HEK293 (cell line): ENCODE data around the gene ALOXE3.

ENCODE experiments used
- CTCF ChIA-PET: fragments of 350-600 bp; formaldehyde crosslinking; extraction: SDS; loops from one replicate; lab custom pipeline; 2021; ENCODE audit warnings: antibody characterized with exemption; lab: Yijun Ruan, JAX
- POLR2A ChIA-PET: fragments of 300-600 bp; formaldehyde crosslinking; extraction: SDS; loops from one replicate; lab custom pipeline; 2020; ENCODE audit warnings: antibody characterized with exemption, inconsistent platforms; lab: Yijun Ruan, JAX
- H3K27ac ChIP-seq: fragments of 200-500 bp; sonication (Bioruptor generic); 2 replicates; pipeline ENCODE4 v1.5.1; 2014; ENCODE audit warnings: low read depth, low read length, control low read depth, inconsistent platforms; ENCODE audit errors: extremely low read depth
- H3K36me3 ChIP-seq, 2 experiments: fragments of 200-500 bp in 1 of 2; sonication (Bioruptor generic) in 1 of 2; 1 replicate in 1 of 2; 2 replicates in 1 of 2; pipeline ENCODE4 v1.5.1; 2014 to 2017; ENCODE audit warnings: inconsistent platforms in 2 of 2, low read length in 2 of 2; ENCODE audit not compliant: control insufficient read depth in 2 of 2, insufficient read depth in 1 of 2
- H3K4me1 ChIP-seq: fragments of 200-500 bp; sonication (Bioruptor generic); 2 replicates; pipeline ENCODE4 v1.5.1; 2014; ENCODE audit warnings: mild to moderate bottlenecking, low read length, inconsistent platforms; ENCODE audit not compliant: control insufficient read depth, insufficient read depth
- H3K4me3 ChIP-seq: 2 replicates; pipeline ENCODE4 v1.5.1; 2011; ENCODE audit warnings: low read depth, mild to moderate bottlenecking, control low read depth, low read length, moderate library complexity
- H3K9me3 ChIP-seq: fragments of 200-500 bp; sonication (Bioruptor generic); 2 replicates; pipeline ENCODE4 v1.5.1; 2014; ENCODE audit warnings: low read depth, low read length, inconsistent platforms; ENCODE audit not compliant: control insufficient read depth, insufficient read depth
- GLIS1 ChIP-seq: fragments of 450-650 bp; formaldehyde crosslinking; IDR thresholded peaks from 2 replicates; pipeline ENCODE4 v1.5.1; 2016; ENCODE audit warnings: missing biosample characterization, missing genetic modification characterization
- HOXC10 ChIP-seq: sonication (generic); formaldehyde crosslinking; IDR thresholded peaks from 2 replicates; pipeline ENCODE4 v1.8.1; 2023; ENCODE audit warnings: mild to moderate bottlenecking, missing genetic modification reagents
- KLF1 ChIP-seq: fragments of 450-650 bp; formaldehyde crosslinking; IDR thresholded peaks from 2 replicates; pipeline ENCODE4 v1.5.1; 2016; ENCODE audit warnings: missing biosample characterization, missing genetic modification characterization
- SETDB1 ChIP-seq: IDR thresholded peaks from one replicate; pipeline ENCODE4 v1.6.1; 2017; ENCODE audit warnings: mild to moderate bottlenecking, low read length, moderate library complexity, mixed read lengths; ENCODE audit not compliant: insufficient read length
- SP3 ChIP-seq: fragments of 450-650 bp; formaldehyde crosslinking; IDR thresholded peaks from 2 replicates; pipeline ENCODE4 v1.5.1; 2016; ENCODE audit warnings: missing biosample characterization, missing genetic modification characterization
- ZNF133 ChIP-seq: fragments of 450-650 bp; formaldehyde crosslinking; IDR thresholded peaks from 2 replicates; pipeline ENCODE4 v1.5.1; 2016; ENCODE audit warnings: missing biosample characterization, missing genetic modification characterization
- ZNF146 ChIP-seq: fragments of 450-650 bp; formaldehyde crosslinking; IDR thresholded peaks from 2 replicates; pipeline ENCODE4 v1.5.1; 2016; ENCODE audit warnings: missing biosample characterization, missing genetic modification characterization
- ZNF514 ChIP-seq: fragments of 450-650 bp; formaldehyde crosslinking; IDR thresholded peaks from 2 replicates; pipeline ENCODE4 v1.5.1; 2016; ENCODE audit warnings: missing biosample characterization, missing genetic modification characterization
- ZNF560 ChIP-seq: fragments of 450-650 bp; formaldehyde crosslinking; IDR thresholded peaks from 2 replicates; pipeline ENCODE4 v1.5.1; 2017; ENCODE audit warnings: missing biosample characterization, missing genetic modification characterization, borderline replicate concordance
- ZNF596 ChIP-seq: fragments of 450-650 bp; IDR thresholded peaks from 2 replicates; pipeline ENCODE4 v1.5.0; 2018; ENCODE audit warnings: missing biosample characterization, mild to moderate bottlenecking, missing genetic modification characterization, moderate library complexity
- ZNF76 ChIP-seq: fragments of 450-650 bp; formaldehyde crosslinking; IDR thresholded peaks from 2 replicates; pipeline ENCODE4; 2016; ENCODE audit warnings: low read depth, missing biosample characterization, missing genetic modification characterization, borderline replicate concordance
- ZSCAN23 ChIP-seq: fragments of 450-650 bp; formaldehyde crosslinking; IDR thresholded peaks from 2 replicates; pipeline ENCODE4 v1.5.1; 2016; ENCODE audit warnings: missing biosample characterization, missing genetic modification characterization
- TF ChIP-seq, protein P1 (sequence below): fragments of 450-650 bp; formaldehyde crosslinking; IDR thresholded peaks from 2 replicates; pipeline ENCODE4 v1.5.1; 2016; ENCODE audit warnings: missing biosample characterization, missing genetic modification characterization
- TF ChIP-seq, protein P2 (sequence below): fragments of 450-650 bp; formaldehyde crosslinking; IDR thresholded peaks from 2 replicates; pipeline ENCODE4 v1.5.1; 2017; ENCODE audit warnings: missing biosample characterization, missing genetic modification characterization
- TF ChIP-seq, protein P3 (sequence below): fragments of 450-650 bp; formaldehyde crosslinking; optimal IDR thresholded peaks from 2 replicates; pipeline ENCODE3; 2016; ENCODE audit warnings: missing biosample characterization, mild to moderate bottlenecking, missing genetic modification characterization
- TF ChIP-seq, protein P4 (sequence below): fragments of 450-650 bp; formaldehyde crosslinking; IDR thresholded peaks from 2 replicates; pipeline ENCODE4 v1.5.1; 2016; ENCODE audit warnings: missing biosample characterization, missing genetic modification characterization, low read depth
- TF ChIP-seq, protein P5 (sequence below): fragments of 450-650 bp; formaldehyde crosslinking; IDR thresholded peaks from 2 replicates; pipeline ENCODE4 v1.5.1; 2017; ENCODE audit warnings: missing biosample characterization, missing genetic modification characterization

The ALOXE3 gene

DNA sequence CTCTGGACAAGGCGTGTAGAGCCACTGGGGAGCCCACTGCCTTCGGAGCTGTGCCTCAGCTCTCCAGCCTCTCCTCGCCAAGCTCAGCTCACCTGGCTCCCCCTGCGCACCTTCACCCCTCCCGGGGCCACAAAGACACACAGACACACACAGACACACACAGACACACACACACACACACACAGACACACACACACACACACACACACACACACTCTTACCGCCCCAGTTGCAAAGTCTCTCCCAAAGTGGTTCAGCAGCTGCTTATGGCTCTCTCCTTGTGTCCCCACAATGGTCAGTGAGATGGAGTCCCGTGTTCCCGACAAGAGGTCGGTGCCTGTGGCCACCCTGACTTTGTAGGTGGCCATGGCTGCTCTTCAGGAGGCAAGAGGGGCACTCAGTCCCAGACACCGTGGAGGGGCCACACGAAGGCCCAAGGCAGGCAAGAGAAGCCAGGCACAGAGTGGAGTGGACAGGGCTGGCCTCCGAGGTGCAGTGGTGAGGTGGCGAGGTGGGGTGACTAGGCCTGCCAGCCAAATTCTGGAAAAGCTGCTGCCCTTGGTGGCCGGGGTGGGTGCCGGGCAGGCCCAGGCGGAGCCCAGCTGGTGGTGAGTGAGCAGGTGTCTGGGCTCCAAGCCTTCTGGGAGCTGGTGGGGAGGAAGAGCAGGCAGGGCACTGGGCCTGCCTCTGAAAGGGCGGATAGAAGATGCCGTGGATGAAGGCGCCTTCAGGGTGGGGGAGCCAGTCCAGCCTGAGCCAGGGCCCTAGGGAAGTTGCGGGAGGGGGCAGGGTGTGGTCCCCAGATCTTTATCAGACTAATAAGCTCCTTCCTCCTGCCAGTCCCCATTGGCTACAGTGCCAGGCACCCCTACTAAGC is 31.0 kb downstream of the ALOXE3 start, which contains the start of gene ALOX12B:
ALOX12B (minus strand) TSS at position 642 of the 877 bp plus-strand sequence; CDS start at position 368, 274 bp downstream.
- H3K27ac ChIP-seq = no peak within 1 kb of the TSS
- TF ChIP-seq, protein P1, sequence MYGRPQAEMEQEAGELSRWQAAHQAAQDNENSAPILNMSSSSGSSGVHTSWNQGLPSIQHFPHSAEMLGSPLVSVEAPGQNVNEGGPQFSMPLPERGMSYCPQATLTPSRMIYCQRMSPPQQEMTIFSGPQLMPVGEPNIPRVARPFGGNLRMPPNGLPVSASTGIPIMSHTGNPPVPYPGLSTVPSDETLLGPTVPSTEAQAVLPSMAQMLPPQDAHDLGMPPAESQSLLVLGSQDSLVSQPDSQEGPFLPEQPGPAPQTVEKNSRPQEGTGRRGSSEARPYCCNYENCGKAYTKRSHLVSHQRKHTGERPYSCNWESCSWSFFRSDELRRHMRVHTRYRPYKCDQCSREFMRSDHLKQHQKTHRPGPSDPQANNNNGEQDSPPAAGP (tag by site-specific recombination) = peak; percentile 63; the same call in 1 of the 2 replicates
- TF ChIP-seq, protein P2, sequence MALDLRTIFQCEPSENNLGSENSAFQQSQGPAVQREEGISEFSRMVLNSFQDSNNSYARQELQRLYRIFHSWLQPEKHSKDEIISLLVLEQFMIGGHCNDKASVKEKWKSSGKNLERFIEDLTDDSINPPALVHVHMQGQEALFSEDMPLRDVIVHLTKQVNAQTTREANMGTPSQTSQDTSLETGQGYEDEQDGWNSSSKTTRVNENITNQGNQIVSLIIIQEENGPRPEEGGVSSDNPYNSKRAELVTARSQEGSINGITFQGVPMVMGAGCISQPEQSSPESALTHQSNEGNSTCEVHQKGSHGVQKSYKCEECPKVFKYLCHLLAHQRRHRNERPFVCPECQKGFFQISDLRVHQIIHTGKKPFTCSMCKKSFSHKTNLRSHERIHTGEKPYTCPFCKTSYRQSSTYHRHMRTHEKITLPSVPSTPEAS = peak; percentile 92
- TF ChIP-seq ZNF76 (tag by site-specific recombination) = no peak
- TF ChIP-seq KLF1 (tag by site-specific recombination) = peak; percentile 93
- no peaks in the 10 kb centered on the region for H3K4me1 ChIP-seq
- H3K4me3 ChIP-seq = no peak within 1 kb of the TSS
- no peaks in the 10 kb centered on the region for H3K9me3 ChIP-seq
- CTCF ChIA-PET = interaction anchor here (0.5 to 27.3 kb wide), 8 partner anchors 10 to 97 kb away, joined by 3 to 561 read pairs (median 5); partner anchors contain the start of gene ALOXE3
- H3K36me3 ChIP-seq = no peaks in the 10 kb centered on the region
- POLR2A ChIA-PET = interaction anchor here (0.6 to 0.8 kb wide), 3 partner anchors 13 to 1484 kb away, joined by 3 to 4 read pairs (median 3); partner anchors contain the start of gene RANGRF

DNA sequence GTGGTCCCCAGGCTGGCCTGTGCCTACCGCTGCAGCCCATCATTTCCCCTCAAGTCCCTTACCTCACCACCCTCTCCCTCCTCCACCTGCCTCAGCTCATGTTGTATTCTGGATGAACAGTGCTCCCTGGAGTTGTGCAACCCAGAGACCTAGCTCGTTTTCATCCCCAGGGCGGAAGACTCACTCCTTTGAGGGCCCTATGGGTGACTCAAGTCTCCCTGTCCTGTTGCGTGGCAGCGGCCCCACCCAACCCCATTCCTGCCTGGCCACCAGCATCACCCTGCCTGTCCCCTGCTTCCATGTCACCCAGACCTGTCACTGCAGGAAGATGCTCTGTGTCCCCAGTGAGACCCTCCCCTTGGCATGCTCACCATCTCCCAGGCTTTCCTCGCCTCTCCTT is 34.1 kb downstream of the ALOXE3 start:
- CTCF ChIA-PET = interaction anchor here (2.6 to 27.3 kb wide), 5 partner anchors 4 to 35 kb away, joined by 21 to 561 read pairs (median 288); partner anchors contain the start of genes ALOX12B and ALOXE3
- H3K4me1 ChIP-seq = peaks cover 7% of the 10 kb centered on the region
- H3K27ac ChIP-seq = no peak overlapping the region
- peaks cover 0 to 5% of the 10 kb centered on the region in 2 experiments; a peak in 1 of 3 replicates for H3K36me3 ChIP-seq
- POLR2A ChIA-PET = no interaction called here
- no peak overlapping the region for H3K4me3 ChIP-seq
- no peaks in the 10 kb centered on the region; the same call in 1 of the 2 replicates for H3K9me3 ChIP-seq
- TF ChIP-seq, protein P3, sequence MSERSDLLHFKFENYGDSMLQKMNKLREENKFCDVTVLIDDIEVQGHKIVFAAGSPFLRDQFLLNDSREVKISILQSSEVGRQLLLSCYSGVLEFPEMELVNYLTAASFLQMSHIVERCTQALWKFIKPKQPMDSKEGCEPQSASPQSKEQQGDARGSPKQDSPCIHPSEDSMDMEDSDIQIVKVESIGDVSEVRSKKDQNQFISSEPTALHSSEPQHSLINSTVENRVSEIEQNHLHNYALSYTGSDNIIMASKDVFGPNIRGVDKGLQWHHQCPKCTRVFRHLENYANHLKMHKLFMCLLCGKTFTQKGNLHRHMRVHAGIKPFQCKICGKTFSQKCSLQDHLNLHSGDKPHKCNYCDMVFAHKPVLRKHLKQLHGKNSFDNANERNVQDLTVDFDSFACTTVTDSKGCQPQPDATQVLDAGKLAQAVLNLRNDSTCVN (tag by site-specific recombination) = peak; percentile 5
- no peak for TF ChIP-seq SP3

DNA sequence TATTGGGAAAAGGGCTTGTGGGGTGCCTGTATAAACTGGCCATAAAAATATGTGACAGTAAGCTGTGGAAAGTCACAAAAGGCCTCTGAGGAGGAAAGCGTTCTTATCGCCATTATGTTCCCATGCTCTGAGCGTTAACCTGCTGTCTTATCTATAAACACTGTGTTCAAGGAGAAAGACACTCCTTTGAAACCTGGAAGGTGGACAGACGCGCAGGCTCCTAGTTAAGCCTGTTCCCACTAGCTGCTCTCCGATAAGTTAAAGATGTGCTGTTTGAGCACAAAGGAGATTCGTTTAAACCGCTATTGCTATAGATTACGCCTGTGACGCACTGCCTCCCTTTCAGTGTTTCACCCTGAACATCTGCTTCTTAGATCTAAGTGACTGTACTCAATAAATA is 36.0 kb downstream of the ALOXE3 start:
- no peak overlapping the region for H3K4me3 ChIP-seq
- no peak overlapping the region for H3K27ac ChIP-seq
- H3K4me1 ChIP-seq = peaks cover 7% of the 10 kb centered on the region
- H3K9me3 ChIP-seq = no peaks in the 10 kb centered on the region; the same call in 1 of the 2 replicates
- H3K36me3 ChIP-seq = peaks cover 0 to 5% of the 10 kb centered on the region in 2 experiments; a peak in 1 of 3 replicates
- CTCF ChIA-PET = interaction anchor here (12.5 to 27.3 kb wide), 4 partner anchors 5 to 23 kb away, joined by 214 to 561 read pairs (median 288); partner anchors contain the start of gene ALOX12B
- POLR2A ChIA-PET = no interaction called here
- TF ChIP-seq, protein P4, sequence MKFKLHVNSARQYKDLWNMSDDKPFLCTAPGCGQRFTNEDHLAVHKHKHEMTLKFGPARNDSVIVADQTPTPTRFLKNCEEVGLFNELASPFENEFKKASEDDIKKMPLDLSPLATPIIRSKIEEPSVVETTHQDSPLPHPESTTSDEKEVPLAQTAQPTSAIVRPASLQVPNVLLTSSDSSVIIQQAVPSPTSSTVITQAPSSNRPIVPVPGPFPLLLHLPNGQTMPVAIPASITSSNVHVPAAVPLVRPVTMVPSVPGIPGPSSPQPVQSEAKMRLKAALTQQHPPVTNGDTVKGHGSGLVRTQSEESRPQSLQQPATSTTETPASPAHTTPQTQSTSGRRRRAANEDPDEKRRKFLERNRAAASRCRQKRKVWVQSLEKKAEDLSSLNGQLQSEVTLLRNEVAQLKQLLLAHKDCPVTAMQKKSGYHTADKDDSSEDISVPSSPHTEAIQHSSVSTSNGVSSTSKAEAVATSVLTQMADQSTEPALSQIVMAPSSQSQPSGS (tag by site-specific recombination) = no peak
- TF ChIP-seq HOXC10 = no peak
- no peak for TF ChIP-seq ZNF560 (tag by site-specific recombination)
- TF ChIP-seq GLIS1 (tag by site-specific recombination) = no peak
- no peak for TF ChIP-seq SETDB1
- no peak for TF ChIP-seq ZNF596 (tag by site-specific recombination)
- TF ChIP-seq ZNF146 (tag by site-specific recombination) = no peak
- TF ChIP-seq ZSCAN23 (tag by site-specific recombination) = no peak
- no peak for TF ChIP-seq ZNF514 (tag by site-specific recombination)
- TF ChIP-seq, protein P5, sequence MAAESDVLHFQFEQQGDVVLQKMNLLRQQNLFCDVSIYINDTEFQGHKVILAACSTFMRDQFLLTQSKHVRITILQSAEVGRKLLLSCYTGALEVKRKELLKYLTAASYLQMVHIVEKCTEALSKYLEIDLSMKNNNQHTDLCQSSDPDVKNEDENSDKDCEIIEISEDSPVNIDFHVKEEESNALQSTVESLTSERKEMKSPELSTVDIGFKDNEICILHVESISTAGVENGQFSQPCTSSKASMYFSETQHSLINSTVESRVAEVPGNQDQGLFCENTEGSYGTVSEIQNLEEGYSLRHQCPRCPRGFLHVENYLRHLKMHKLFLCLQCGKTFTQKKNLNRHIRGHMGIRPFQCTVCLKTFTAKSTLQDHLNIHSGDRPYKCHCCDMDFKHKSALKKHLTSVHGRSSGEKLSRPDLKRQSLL = no peak
- TF ChIP-seq ZNF133 (tag by site-specific recombination) = no peak
